AG04449 (cell line): ENCODE data around the gene ARHGAP5.

Experiments
- CTCF ChIA-PET: fragments of 350-600 bp; formaldehyde crosslinking; extraction: SDS; loops from one replicate; lab custom pipeline; 2021; ENCODE audit warnings: antibody characterized with exemption; lab: Yijun Ruan, JAX
- POLR2A ChIA-PET: fragments of 400-600, 350-600 bp; formaldehyde crosslinking; extraction: SDS; loops from one replicate; lab custom pipeline; 2020; ENCODE audit warnings: antibody characterized with exemption, inconsistent platforms; lab: Yijun Ruan, JAX
- DNase-seq: peaks from one replicate; pipeline ENCODE4 v3.0.0-alpha.2; 2010; ENCODE audit warnings: low read depth, low spot score
- H3K4me3 ChIP-seq: 2 replicates; pipeline ENCODE4 v1.5.1; 2011; ENCODE audit warnings: low read depth, mild to moderate bottlenecking, control low read depth, low read length
- TF ChIP-seq, protein P1 (sequence below): IDR thresholded peaks from one replicate; pipeline ENCODE4 v1.5.1; 2011; ENCODE audit warnings: mild to moderate bottlenecking, moderate library complexity, low read length, control low read depth, inconsistent platforms; ENCODE audit not compliant: insufficient read depth; ENCODE audit errors: missing control alignments

Gene ARHGAP5

GRCh38 chr14:32150392-32150791, 73.3 kb downstream of the ARHGAP5 start:
- CTCF ChIA-PET, result interaction anchor here (1.5 kb wide), 1 partner anchor 102 kb away, joined by 3 read pairs; no protein-coding TSS in a partner anchor
- POLR2A ChIA-PET, result no interaction called here
- TF ChIP-seq, protein P1, sequence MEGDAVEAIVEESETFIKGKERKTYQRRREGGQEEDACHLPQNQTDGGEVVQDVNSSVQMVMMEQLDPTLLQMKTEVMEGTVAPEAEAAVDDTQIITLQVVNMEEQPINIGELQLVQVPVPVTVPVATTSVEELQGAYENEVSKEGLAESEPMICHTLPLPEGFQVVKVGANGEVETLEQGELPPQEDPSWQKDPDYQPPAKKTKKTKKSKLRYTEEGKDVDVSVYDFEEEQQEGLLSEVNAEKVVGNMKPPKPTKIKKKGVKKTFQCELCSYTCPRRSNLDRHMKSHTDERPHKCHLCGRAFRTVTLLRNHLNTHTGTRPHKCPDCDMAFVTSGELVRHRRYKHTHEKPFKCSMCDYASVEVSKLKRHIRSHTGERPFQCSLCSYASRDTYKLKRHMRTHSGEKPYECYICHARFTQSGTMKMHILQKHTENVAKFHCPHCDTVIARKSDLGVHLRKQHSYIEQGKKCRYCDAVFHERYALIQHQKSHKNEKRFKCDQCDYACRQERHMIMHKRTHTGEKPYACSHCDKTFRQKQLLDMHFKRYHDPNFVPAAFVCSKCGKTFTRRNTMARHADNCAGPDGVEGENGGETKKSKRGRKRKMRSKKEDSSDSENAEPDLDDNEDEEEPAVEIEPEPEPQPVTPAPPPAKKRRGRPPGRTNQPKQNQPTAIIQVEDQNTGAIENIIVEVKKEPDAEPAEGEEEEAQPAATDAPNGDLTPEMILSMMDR, result no peak
- no peak for DNase-seq
- H3K4me3 ChIP-seq, result no peak overlapping the region

GRCh38 chr14:32166029-32166428, 88.9 kb downstream of the ARHGAP5 start:
- no peak for DNase-seq
- CTCF ChIA-PET, result no interaction called here
- TF ChIP-seq, protein P1, result no peak
- no peak overlapping the region for H3K4me3 ChIP-seq
- POLR2A ChIA-PET, result no interaction called here

- POLR2A ChIA-PET, result no interaction called here
- H3K4me3 ChIP-seq, result no peak overlapping the region
- DNase-seq, result no peak
- TF ChIP-seq, protein P1, result no peak
- CTCF ChIA-PET, result no interaction called here
Measured at GRCh38 chr14:32166924-32167323, 89.8 kb downstream of the ARHGAP5 start.

DNA sequence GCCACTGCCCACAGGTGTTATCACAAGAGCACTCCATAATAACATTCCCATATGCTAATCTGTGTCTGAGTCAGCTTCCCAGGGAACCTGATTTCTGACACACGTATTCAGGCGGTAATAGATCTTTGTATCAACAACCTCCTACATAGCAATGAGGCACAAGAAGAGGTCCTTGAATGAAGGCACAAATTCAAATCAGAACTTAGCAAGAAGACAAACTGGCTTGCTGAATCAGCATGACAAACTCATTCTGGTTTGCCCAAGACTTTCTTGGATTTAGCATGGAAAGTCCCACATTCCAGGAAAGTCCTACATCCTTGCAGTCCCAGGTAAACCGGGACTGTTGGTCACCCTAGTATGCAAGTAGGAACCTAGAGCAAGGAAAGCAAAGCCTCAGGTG, 90.8 kb downstream of the ARHGAP5 start:
- ChIA-PET CTCF (no interaction called here), POLR2A (no interaction called here)
- TF ChIP-seq, protein P1, result no peak
- H3K4me3 ChIP-seq, result no peak overlapping the region
- DNase-seq, result no peak

DNA sequence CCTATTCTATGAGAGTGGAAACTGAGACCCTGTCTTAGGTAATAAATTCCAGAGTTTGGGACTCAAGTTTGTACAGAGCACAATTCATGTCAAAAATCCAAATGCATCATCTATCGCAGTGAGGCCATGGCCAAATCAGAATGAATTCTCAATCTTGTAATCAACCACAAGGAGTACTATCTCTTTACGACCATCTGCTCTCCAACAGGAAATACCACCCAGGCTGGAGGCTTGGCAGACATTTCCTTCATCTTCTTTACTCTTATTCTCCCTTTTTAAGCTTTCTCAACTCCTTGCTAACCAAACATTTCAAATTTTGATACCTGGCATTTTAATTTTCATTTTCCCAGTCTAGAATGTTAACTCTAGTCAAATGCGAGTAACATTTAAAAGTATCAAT, 92.1 kb downstream of the ARHGAP5 start:
- TF ChIP-seq, protein P1, result no peak
- no peak for DNase-seq
- H3K4me3 ChIP-seq, result no peak overlapping the region
- ChIA-PET CTCF (interaction anchor here (1.4 kb wide), 1 partner anchor 11 kb away, joined by 3 read pairs; no protein-coding TSS in a partner anchor), POLR2A (no interaction called here)

DNA sequence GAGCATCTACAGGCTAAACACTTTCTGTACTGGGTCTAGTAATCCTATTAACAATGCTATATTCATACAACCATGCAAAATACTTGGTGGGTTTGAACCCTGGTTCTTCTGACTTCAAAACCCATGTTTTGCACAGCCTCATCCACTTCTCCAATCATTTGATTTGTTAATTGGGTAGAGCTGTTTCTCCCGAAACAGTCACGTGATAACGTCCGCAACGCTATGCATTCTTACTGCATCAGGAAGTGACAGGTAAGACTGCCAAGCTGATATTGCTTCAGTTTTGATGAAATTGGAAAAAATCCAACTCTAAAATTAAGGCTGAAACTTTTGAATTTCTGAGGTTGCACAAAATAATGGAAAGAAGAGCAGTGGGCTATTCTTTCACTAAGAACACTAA, 94.4 kb downstream of the ARHGAP5 start:
- H3K4me3 ChIP-seq, result no peak overlapping the region
- ChIA-PET POLR2A (no interaction called here), CTCF (no interaction called here)
- no peak for DNase-seq
- TF ChIP-seq, protein P1, result no peak
